ENCODE measurements around the gene CCDC81.

GRCh38 chr11:86398106-86398505 lies 23.4 kb downstream of the CCDC81 start:
- TF ChIP-seq, protein P1, sequence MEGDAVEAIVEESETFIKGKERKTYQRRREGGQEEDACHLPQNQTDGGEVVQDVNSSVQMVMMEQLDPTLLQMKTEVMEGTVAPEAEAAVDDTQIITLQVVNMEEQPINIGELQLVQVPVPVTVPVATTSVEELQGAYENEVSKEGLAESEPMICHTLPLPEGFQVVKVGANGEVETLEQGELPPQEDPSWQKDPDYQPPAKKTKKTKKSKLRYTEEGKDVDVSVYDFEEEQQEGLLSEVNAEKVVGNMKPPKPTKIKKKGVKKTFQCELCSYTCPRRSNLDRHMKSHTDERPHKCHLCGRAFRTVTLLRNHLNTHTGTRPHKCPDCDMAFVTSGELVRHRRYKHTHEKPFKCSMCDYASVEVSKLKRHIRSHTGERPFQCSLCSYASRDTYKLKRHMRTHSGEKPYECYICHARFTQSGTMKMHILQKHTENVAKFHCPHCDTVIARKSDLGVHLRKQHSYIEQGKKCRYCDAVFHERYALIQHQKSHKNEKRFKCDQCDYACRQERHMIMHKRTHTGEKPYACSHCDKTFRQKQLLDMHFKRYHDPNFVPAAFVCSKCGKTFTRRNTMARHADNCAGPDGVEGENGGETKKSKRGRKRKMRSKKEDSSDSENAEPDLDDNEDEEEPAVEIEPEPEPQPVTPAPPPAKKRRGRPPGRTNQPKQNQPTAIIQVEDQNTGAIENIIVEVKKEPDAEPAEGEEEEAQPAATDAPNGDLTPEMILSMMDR (optimal IDR thresholded peaks at IDR 0.05 in 1 of 3, IDR thresholded peaks at IDR 0.05 in 1 of 3, conservative IDR thresholded peaks at IDR 0.05 in 1 of 3; ENCODE audit: extremely low read depth in 1 of 3, insufficient read depth in 2 of 3, low read length in 3 of 3), result no peak
- no peak for TF ChIP-seq EZH2 (IDR thresholded peaks at IDR 0.05; ENCODE audit: low read length)
